Neural cell (in vitro differentiated cells): ENCODE measurements around the gene ANKRD33B.

Source experiments
- EZH2 ChIP-seq: fragments of 200-600, 300-800 bp; shearing (Covaris generic), sonication (generic); IDR thresholded peaks from 2 replicates; pipeline ENCODE4 v1.6.1; 2014; ENCODE audit warnings: antibody characterized with exemption, low read length, borderline replicate concordance, mild to moderate bottlenecking; ENCODE audit not compliant: insufficient read depth, poor library complexity, severe bottlenecking
- MXI1 ChIP-seq: fragments of 450-650 bp; conservative IDR thresholded peaks from 2 replicates; pipeline ENCODE4 v1.6.1; 2014; ENCODE audit warnings: antibody characterized with exemption, mild to moderate bottlenecking; ENCODE audit not compliant: poor library complexity, severe bottlenecking
- POLR2AphosphoS5 ChIP-seq: IDR thresholded peaks from 2 replicates; pipeline ENCODE4 v1.6.1; 2012
- RAD21 ChIP-seq: fragments of 450-650 bp; conservative IDR thresholded peaks from 2 replicates; pipeline ENCODE4 v1.6.1; 2014; ENCODE audit warnings: antibody characterized with exemption, mild to moderate bottlenecking, moderate library complexity
- REST ChIP-seq: IDR thresholded peaks from 2 replicates; pipeline ENCODE4 v1.6.1; 2012; ENCODE audit warnings: borderline replicate concordance
- TF ChIP-seq, protein P1 (sequence below): fragments of 450-650 bp; IDR thresholded peaks from 2 replicates; pipeline ENCODE4 v1.5.1; 2014; ENCODE audit warnings: antibody characterized with exemption, mild to moderate bottlenecking, moderate library complexity; ENCODE audit not compliant: poor library complexity, severe bottlenecking

- TF ChIP-seq, protein P1, sequence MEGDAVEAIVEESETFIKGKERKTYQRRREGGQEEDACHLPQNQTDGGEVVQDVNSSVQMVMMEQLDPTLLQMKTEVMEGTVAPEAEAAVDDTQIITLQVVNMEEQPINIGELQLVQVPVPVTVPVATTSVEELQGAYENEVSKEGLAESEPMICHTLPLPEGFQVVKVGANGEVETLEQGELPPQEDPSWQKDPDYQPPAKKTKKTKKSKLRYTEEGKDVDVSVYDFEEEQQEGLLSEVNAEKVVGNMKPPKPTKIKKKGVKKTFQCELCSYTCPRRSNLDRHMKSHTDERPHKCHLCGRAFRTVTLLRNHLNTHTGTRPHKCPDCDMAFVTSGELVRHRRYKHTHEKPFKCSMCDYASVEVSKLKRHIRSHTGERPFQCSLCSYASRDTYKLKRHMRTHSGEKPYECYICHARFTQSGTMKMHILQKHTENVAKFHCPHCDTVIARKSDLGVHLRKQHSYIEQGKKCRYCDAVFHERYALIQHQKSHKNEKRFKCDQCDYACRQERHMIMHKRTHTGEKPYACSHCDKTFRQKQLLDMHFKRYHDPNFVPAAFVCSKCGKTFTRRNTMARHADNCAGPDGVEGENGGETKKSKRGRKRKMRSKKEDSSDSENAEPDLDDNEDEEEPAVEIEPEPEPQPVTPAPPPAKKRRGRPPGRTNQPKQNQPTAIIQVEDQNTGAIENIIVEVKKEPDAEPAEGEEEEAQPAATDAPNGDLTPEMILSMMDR = no peak
- TF ChIP-seq REST (no peak), RAD21 (no peak), POLR2AphosphoS5 (no peak), EZH2 (no peak), MXI1 (no peak)
Observed at GRCh38 chr5:10536931-10537579, 26.8 kb upstream of the ANKRD33B start.
